Endothelial cell of umbilical vein (primary cell): ENCODE measurements around the gene NDUFV1. TPM values are rescaled to one million over a fixed set of nuclear protein-coding genes. Genes with fewer than 3 reads are reported as not detected.

Experiments
- BruUV-seq: library from RNA; stranded (reverse); fragments of 400-500 nt; replicated peaks from 2 replicates; lab custom pipeline; 2021; lab: Mats Ljungman, UMichigan
- CTCF ChIA-PET: fragments of 300-600, 350-600 bp; sonication (Branson Sonifier 250); formaldehyde crosslinking; loops from one replicate; lab custom pipeline; 2021; ENCODE audit warnings: antibody characterized with exemption, inconsistent platforms; lab: Charles Lee
- POLR2A ChIA-PET: fragments of 300-600, 350-600 bp; sonication (Branson Sonifier 250); formaldehyde crosslinking; loops from one replicate; lab custom pipeline; 2021; ENCODE audit warnings: antibody characterized with exemption, inconsistent platforms; lab: Charles Lee
- DNase-seq: peaks from one replicate; pipeline ENCODE4 v3.0.0-alpha.2; 2011; ENCODE audit warnings: low read depth, low spot score
- FAIRE-seq: peaks from 2 replicates; lab custom pipeline; 2011; peaks lifted over from hg19 to GRCh38; lab: Jason Lieb, UNC
- H2AFZ ChIP-seq: 2 replicates; pipeline ENCODE4 v1.6.0; 2012; ENCODE audit warnings: low read depth, low read length, control low read depth, inconsistent platforms
- H3K27ac ChIP-seq: 2 replicates; pipeline ENCODE4 v1.5.1; 2011; ENCODE audit warnings: low read depth, mild to moderate bottlenecking, control low read depth, low read length, moderate library complexity; ENCODE audit not compliant: insufficient read depth
- H3K27me3 ChIP-seq, 2 experiments: 2 replicates each; pipeline versions ENCODE4 v1.6.0 to v1.6.1; 2011; ENCODE audit warnings: low read length in 2 of 2, mixed read lengths in 1 of 2; ENCODE audit not compliant: control insufficient read depth in 2 of 2, insufficient read depth in 2 of 2
- H3K36me3 ChIP-seq, 2 experiments: 2 replicates in 1 of 2; 3 replicates in 1 of 2; pipeline ENCODE4 v1.5.1; 2011; ENCODE audit warnings: low read length in 2 of 2, mild to moderate bottlenecking in 1 of 2, moderate library complexity in 1 of 2; ENCODE audit not compliant: control insufficient read depth in 2 of 2, insufficient read depth in 2 of 2; ENCODE audit errors: extremely low read depth in 1 of 2
- H3K4me1 ChIP-seq: 3 replicates; pipeline ENCODE4 v1.5.1; 2011; ENCODE audit warnings: mild to moderate bottlenecking, low read length; ENCODE audit not compliant: control insufficient read depth, insufficient read depth; ENCODE audit errors: extremely low read depth
- H3K4me2 ChIP-seq: 2 replicates; pipeline ENCODE4 v1.6.1; 2011; ENCODE audit warnings: low read length, control low read depth, mixed read lengths; ENCODE audit not compliant: insufficient read depth
- H3K4me3 ChIP-seq, 3 experiments: fragments of 200-600 bp in 1 of 3; sonication (generic), shearing (Covaris generic) in 1 of 3; replicated peaks in 1 of 3; 2 replicates each; pipeline ENCODE4 v1.5.1; 2011 to 2016; ENCODE audit warnings: control low read depth in 3 of 3, low read length in 3 of 3, mild to moderate bottlenecking in 2 of 3, inconsistent platforms in 1 of 3, low read depth in 1 of 3, moderate library complexity in 1 of 3; ENCODE audit not compliant: insufficient read depth in 1 of 3
- H3K79me2 ChIP-seq: 2 replicates; pipeline ENCODE4 v1.6.0; 2012; ENCODE audit warnings: low read length, inconsistent platforms; ENCODE audit not compliant: control insufficient read depth, insufficient read depth
- H3K9ac ChIP-seq: replicated peaks from 2 replicates; pipeline ENCODE3; 2011; ENCODE audit warnings: low read length, control low read depth; ENCODE audit not compliant: insufficient read depth; ENCODE audit errors: extremely low read depth
- H3K9me1 ChIP-seq: replicated peaks from 3 replicates; pipeline ENCODE4 v1.6.0; 2011; ENCODE audit warnings: mild to moderate bottlenecking, low read length; ENCODE audit not compliant: control insufficient read depth, insufficient read depth; ENCODE audit errors: extremely low read depth
- H3K9me3 ChIP-seq: replicated peaks from 2 replicates; pipeline ENCODE4 v1.5.1; 2012; ENCODE audit warnings: low read length, inconsistent platforms; ENCODE audit not compliant: control insufficient read depth, insufficient read depth
- H4K20me1 ChIP-seq: replicated peaks from 2 replicates; pipeline ENCODE3; 2011; ENCODE audit warnings: mild to moderate bottlenecking, low read length; ENCODE audit not compliant: control insufficient read depth, insufficient read depth; ENCODE audit errors: extremely low read depth
- EZH2 ChIP-seq: IDR thresholded peaks from 2 replicates; pipeline ENCODE4 v1.6.1; 2012; ENCODE audit warnings: borderline replicate concordance, low read depth, mild to moderate bottlenecking, moderate library complexity, low read length, inconsistent platforms; ENCODE audit not compliant: severe bottlenecking
- FOS ChIP-seq: IDR thresholded peaks from 2 replicates; pipeline ENCODE4 v1.6.1; 2011; ENCODE audit warnings: mild to moderate bottlenecking, low read length, moderate library complexity, borderline replicate concordance; ENCODE audit not compliant: insufficient read depth
- GATA2 ChIP-seq: IDR thresholded peaks from 2 replicates; pipeline ENCODE4 v1.7.0; 2011; ENCODE audit warnings: low read depth, mild to moderate bottlenecking, moderate library complexity, mixed read lengths, low read length; ENCODE audit not compliant: insufficient read length, insufficient read depth
- JUN ChIP-seq: IDR thresholded peaks from 2 replicates; pipeline ENCODE4 v1.6.1; 2011; ENCODE audit warnings: borderline replicate concordance, low read depth; ENCODE audit not compliant: insufficient read length, insufficient read depth
- MYC ChIP-seq: IDR thresholded peaks from one replicate; pipeline ENCODE4 v1.6.1; 2011; ENCODE audit warnings: mild to moderate bottlenecking, low read depth, low read length
- POLR2A ChIP-seq: IDR thresholded peaks from 2 replicates; pipeline ENCODE4 v1.6.1; 2012; ENCODE audit warnings: low read depth, mild to moderate bottlenecking, control low read depth, low read length
- POLR2AphosphoS5 ChIP-seq: IDR thresholded peaks from 2 replicates; pipeline ENCODE4 v1.6.1; 2012; ENCODE audit warnings: low read depth, mild to moderate bottlenecking, control low read depth, low read length, moderate library complexity; ENCODE audit not compliant: insufficient read depth
- dilution Hi-C: fragments of 300-500 bp; cut with MboI; formaldehyde crosslinking; loops from one replicate; pipeline ENCODE4 v1.15.0; 2019; ENCODE audit warnings: low sequenced_read_pairs; ENCODE audit not compliant: extremely low pct_ligation_motif_present
- intact Hi-C: fragments of 100-400 bp; cut with micrococcal nuclease; formaldehyde crosslinking; loops from one replicate; pipeline ENCODE4 v1.10.0; 2022
- polyA plus RNA-seq, 4 experiments: library from polyadenylated mRNA; depleted of rRNA in 3 of 4; stranded (reverse) in 3 of 4; unstranded in 1 of 4; fragments of >200 nt; gene quantifications; 2 replicates each; pipeline versions ENCODE4 v1.2.1 to v1.2.3, GENCODE V29; 2011 to 2012; ENCODE audit warnings: missing spikeins in 1 of 4
- total RNA-seq: library from RNA; stranded (reverse); gene quantifications from 2 replicates; pipeline ENCODE4 v1.2.3, GENCODE V29; 2021
- TF ChIP-seq, protein P1 (sequence below), 2 donors: IDR thresholded peaks; 1 replicate in 1 of 2; 2 replicates in 1 of 2; pipeline ENCODE4 v1.5.1; 2011; ENCODE audit warnings: low read length in 2 of 2, mild to moderate bottlenecking in 2 of 2, moderate library complexity in 2 of 2, control low read depth in 1 of 2, inconsistent platforms in 1 of 2, low read depth in 1 of 2; ENCODE audit not compliant: insufficient read depth in 1 of 2; ENCODE audit errors: extremely low read depth in 1 of 2
- TF ChIP-seq, protein P2 (sequence below): IDR thresholded peaks from 2 replicates; pipeline ENCODE4 v1.6.1; 2011; ENCODE audit not compliant: insufficient read depth, insufficient read length

The NDUFV1 gene
- total and polyA plus RNA-seq, 2 donors (not counting 3 experiments of a cell fraction or from before 2014, with no cell fraction given), result 191 to 203 TPM

DNA sequence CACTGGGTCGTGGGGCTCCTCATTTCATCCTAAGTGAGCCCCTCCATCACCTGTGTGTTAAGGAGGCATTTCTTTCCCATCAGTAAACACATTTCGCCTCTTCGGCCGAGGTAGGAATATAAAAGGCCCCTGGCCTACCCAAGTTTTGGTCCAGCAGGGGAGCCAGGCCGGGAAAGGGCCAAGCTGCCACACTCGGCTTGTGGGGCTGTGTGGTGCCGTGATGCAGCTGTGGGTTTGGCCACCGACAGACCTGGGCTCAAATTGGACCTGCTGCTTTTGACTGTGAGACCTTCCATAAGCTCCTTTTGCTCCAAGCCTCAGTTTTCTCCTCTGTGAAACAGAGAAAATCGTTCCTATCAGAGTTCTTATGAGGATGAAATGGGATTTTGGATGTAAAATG, 771 bp downstream of the NDUFV1 start:
- no TSS peak for BruUV-seq
- no peak for FAIRE-seq
- Histone ChIP-seq H3K4me2 (peak overlapping the region; percentile 59), H2AFZ (peak overlapping the region; percentile 50), H3K36me3 (peaks cover 3 to 22% of the 10 kb centered on the region in 2 experiments), H3K79me2 (peaks cover 11% of the 10 kb centered on the region), H4K20me1 (no peaks in the 10 kb centered on the region), H3K4me3 (peak overlapping the region; percentile 32 to 92 (median 61)), H3K4me1 (peaks cover 6% of the 10 kb centered on the region), H3K9me3 (no peaks in the 10 kb centered on the region), H3K27ac (peak overlapping the region; percentile 25), H3K9ac (peak overlapping the region; percentile 79), H3K27me3 (no peaks in the 10 kb centered on the region), H3K9me1 (no peaks in the 10 kb centered on the region)
- TF ChIP-seq, protein P1, sequence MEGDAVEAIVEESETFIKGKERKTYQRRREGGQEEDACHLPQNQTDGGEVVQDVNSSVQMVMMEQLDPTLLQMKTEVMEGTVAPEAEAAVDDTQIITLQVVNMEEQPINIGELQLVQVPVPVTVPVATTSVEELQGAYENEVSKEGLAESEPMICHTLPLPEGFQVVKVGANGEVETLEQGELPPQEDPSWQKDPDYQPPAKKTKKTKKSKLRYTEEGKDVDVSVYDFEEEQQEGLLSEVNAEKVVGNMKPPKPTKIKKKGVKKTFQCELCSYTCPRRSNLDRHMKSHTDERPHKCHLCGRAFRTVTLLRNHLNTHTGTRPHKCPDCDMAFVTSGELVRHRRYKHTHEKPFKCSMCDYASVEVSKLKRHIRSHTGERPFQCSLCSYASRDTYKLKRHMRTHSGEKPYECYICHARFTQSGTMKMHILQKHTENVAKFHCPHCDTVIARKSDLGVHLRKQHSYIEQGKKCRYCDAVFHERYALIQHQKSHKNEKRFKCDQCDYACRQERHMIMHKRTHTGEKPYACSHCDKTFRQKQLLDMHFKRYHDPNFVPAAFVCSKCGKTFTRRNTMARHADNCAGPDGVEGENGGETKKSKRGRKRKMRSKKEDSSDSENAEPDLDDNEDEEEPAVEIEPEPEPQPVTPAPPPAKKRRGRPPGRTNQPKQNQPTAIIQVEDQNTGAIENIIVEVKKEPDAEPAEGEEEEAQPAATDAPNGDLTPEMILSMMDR (IDR thresholded peaks at IDR 0.05; ENCODE audit: extremely low read depth in 1 of 2, insufficient read depth in 1 of 2, low read depth in 1 of 2, low read length in 2 of 2), result no peak
- TF ChIP-seq POLR2A (no peak), JUN (no peak), EZH2 (no peak), POLR2AphosphoS5 (no peak), FOS (no peak), GATA2 (no peak), MYC (no peak)
- TF ChIP-seq, protein P2, sequence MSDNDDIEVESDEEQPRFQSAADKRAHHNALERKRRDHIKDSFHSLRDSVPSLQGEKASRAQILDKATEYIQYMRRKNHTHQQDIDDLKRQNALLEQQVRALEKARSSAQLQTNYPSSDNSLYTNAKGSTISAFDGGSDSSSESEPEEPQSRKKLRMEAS, result no peak
- intact Hi-C loops (loop anchor here (2.0 kb wide), 1 partner anchor 35 kb away; no protein-coding TSS in a partner anchor), dilution Hi-C loops (no loop called here)
- CTCF ChIA-PET, result interaction anchor here (0.9 kb wide), 1 partner anchor 35 kb away, joined by 4 read pairs; no protein-coding TSS in a partner anchor
- POLR2A ChIA-PET, result no interaction called here
- DNase-seq, result no peak
